SK-N-SH treated with all-trans-retinoic acid at 6 μM for 48 hours (cell line): ENCODE measurements around the gene NPAS3.

Experiments used
- ATAC-seq: fragments of 200-7000 bp; cut with Tn5 transposase; 3 replicates; pipeline ENCODE4 v1.9.1; 2020; ENCODE audit warnings: mild to moderate bottlenecking, moderate library complexity
- ARNTL ChIP-seq: fragments of 450-650 bp; formaldehyde crosslinking; IDR thresholded peaks from 2 replicates; pipeline ENCODE4 v1.5.0; 2020; ENCODE audit warnings: low read depth, mild to moderate bottlenecking, moderate library complexity, borderline replicate concordance
- BACH2 ChIP-seq: fragments of 250-450 bp; sonication (Bioruptor Pico); IDR thresholded peaks from 2 replicates; pipeline ENCODE4 v1.9.0; 2021; ENCODE audit warnings: mild to moderate bottlenecking, borderline replicate concordance
- CSDC2 ChIP-seq: fragments of 250-450 bp; sonication (Bioruptor Pico); IDR thresholded peaks from 2 replicates; pipeline ENCODE4 v1.5.0; 2020; ENCODE audit warnings: mild to moderate bottlenecking, moderate library complexity
- CSRNP3 ChIP-seq: fragments of 250-450 bp; sonication (Bioruptor Pico); IDR thresholded peaks from 2 replicates; pipeline ENCODE4 v1.5.1; 2021; ENCODE audit warnings: mild to moderate bottlenecking, moderate library complexity
- ESRRG ChIP-seq: fragments of 250-450 bp; sonication (Bioruptor Pico); IDR thresholded peaks from 2 replicates; pipeline ENCODE4 v1.6.1; 2021; ENCODE audit warnings: mild to moderate bottlenecking
- GLIS3 ChIP-seq: fragments of 250-450 bp; sonication (Bioruptor Pico); IDR thresholded peaks from 2 replicates; pipeline ENCODE4 v1.5.0; 2020; ENCODE audit warnings: mild to moderate bottlenecking, moderate library complexity
- ISL1 ChIP-seq: fragments of 250-450 bp; sonication (Bioruptor Pico); IDR thresholded peaks from 2 replicates; pipeline ENCODE4 v2.1.2; 2022; ENCODE audit warnings: mild to moderate bottlenecking, moderate library complexity
- OSR1 ChIP-seq: fragments of 250-450 bp; sonication (Bioruptor Pico); IDR thresholded peaks from 2 replicates; pipeline ENCODE4 v1.8.0; 2022; ENCODE audit warnings: moderate library complexity, mild to moderate bottlenecking, inconsistent platforms
- POU6F1 ChIP-seq: fragments of 250-450 bp; sonication (Bioruptor Pico); IDR thresholded peaks from 2 replicates; pipeline ENCODE4 v1.8.0; 2021; ENCODE audit warnings: low read depth, mild to moderate bottlenecking, moderate library complexity, borderline replicate concordance
- PPARA ChIP-seq: fragments of 250-450 bp; sonication (Bioruptor Pico); IDR thresholded peaks from 2 replicates; pipeline ENCODE4 v1.5.0; 2020; ENCODE audit warnings: mild to moderate bottlenecking, borderline replicate concordance
- RARB ChIP-seq: fragments of 250-450 bp; sonication (Bioruptor Pico); IDR thresholded peaks from 2 replicates; pipeline ENCODE4 v1.8.0; 2021; ENCODE audit warnings: mild to moderate bottlenecking, moderate library complexity
- SNAI2 ChIP-seq: fragments of 250-450 bp; sonication (Bioruptor Pico); IDR thresholded peaks from 2 replicates; pipeline ENCODE4 v1.5.0; 2020; ENCODE audit warnings: mild to moderate bottlenecking, moderate library complexity
- TCF4 ChIP-seq: fragments of 250-450 bp; sonication (Bioruptor Pico); IDR thresholded peaks from 2 replicates; pipeline ENCODE4 v1.8.0; 2021; ENCODE audit warnings: mild to moderate bottlenecking, moderate library complexity, borderline replicate concordance
- TOX ChIP-seq: fragments of 250-450 bp; sonication (Bioruptor Pico); IDR thresholded peaks from 2 replicates; pipeline ENCODE4 v1.8.0; 2021; ENCODE audit warnings: mild to moderate bottlenecking, moderate library complexity, borderline replicate concordance
- TSHZ2 ChIP-seq: fragments of 250-450 bp; sonication (Bioruptor Pico); IDR thresholded peaks from 2 replicates; pipeline ENCODE4 v1.5.0; 2020; ENCODE audit warnings: mild to moderate bottlenecking, moderate library complexity
- ZC3H10 ChIP-seq: fragments of 250-450 bp; sonication (Bioruptor Pico); IDR thresholded peaks from 2 replicates; pipeline ENCODE4 v1.5.1; 2021; ENCODE audit warnings: mild to moderate bottlenecking, moderate library complexity
- ZFP3 ChIP-seq: fragments of 250-450 bp; sonication (Bioruptor Pico); IDR thresholded peaks from 2 replicates; pipeline ENCODE4 v1.5.0; 2020; ENCODE audit warnings: mild to moderate bottlenecking, moderate library complexity
- ZFP30 ChIP-seq: fragments of 450-650 bp; formaldehyde crosslinking; IDR thresholded peaks from 2 replicates; pipeline ENCODE4 v1.5.0; 2022; ENCODE audit warnings: mild to moderate bottlenecking, moderate library complexity
- ZNF565 ChIP-seq: fragments of 450-650 bp; formaldehyde crosslinking; conservative IDR thresholded peaks from 2 replicates; pipeline ENCODE4 v1.5.0; 2020; ENCODE audit warnings: low read depth, mild to moderate bottlenecking, moderate library complexity
- ZNF70 ChIP-seq: fragments of 450-650 bp; formaldehyde crosslinking; IDR thresholded peaks from 2 replicates; pipeline ENCODE4 v1.5.0; 2020; ENCODE audit warnings: mild to moderate bottlenecking, moderate library complexity
- ZNF8 ChIP-seq: fragments of 450-650 bp; formaldehyde crosslinking; IDR thresholded peaks from 2 replicates; pipeline ENCODE4 v1.5.0; 2020; ENCODE audit warnings: mild to moderate bottlenecking, moderate library complexity
- TF ChIP-seq, protein P1 (sequence below): fragments of 250-450 bp; sonication (Bioruptor Pico); IDR thresholded peaks from 2 replicates; pipeline ENCODE4 v1.5.1; 2020; ENCODE audit warnings: low read depth, mild to moderate bottlenecking, moderate library complexity
- TF ChIP-seq, protein P2 (sequence below): fragments of 250-450 bp; sonication (Bioruptor Pico); IDR thresholded peaks from 2 replicates; pipeline ENCODE4 v1.8.0; 2020; ENCODE audit warnings: mild to moderate bottlenecking, moderate library complexity, borderline replicate concordance

Gene NPAS3

DNA sequence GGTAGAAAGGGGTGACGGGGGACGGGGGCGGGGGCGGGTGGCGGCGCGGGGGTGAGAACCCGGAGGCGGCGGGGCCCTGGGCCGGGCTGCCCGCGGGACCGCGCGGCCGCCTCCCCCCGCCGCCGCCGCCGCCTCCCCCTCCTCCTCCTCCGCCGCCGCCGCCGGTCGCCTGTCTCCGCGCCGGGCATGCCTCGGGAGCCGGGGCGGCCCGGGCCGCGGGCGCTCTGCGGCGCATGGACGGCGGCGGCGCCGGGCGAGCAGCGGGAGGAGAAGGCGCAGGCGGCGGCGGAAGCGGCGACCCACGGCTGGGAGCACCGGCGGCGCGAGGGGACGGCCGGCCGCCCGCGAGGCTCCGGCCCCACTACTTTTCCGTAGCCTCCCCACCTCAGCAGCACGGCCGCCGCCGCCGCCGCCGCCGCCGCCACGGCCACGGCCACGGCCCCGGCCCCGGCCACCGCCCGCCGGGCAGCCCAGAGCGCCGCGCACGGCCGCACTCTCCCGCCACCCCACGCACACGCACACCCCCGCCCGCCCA is at the start of gene NPAS3:
Gene NPAS3 (plus strand): TSS at position 161 of the 535 bp plus-strand sequence.
- no peak for ATAC-seq
- TF ChIP-seq ZNF565 (CRISPR knock-in tag) (no peak), TCF4 (CRISPR knock-in tag) (no peak), ZNF8 (CRISPR knock-in tag) (no peak), CSDC2 (CRISPR knock-in tag) (no peak), RARB (CRISPR knock-in tag) (no peak), ESRRG (CRISPR knock-in tag) (no peak), TOX (CRISPR knock-in tag) (no peak), SNAI2 (CRISPR knock-in tag) (no peak), BACH2 (CRISPR knock-in tag) (no peak), ARNTL (no peak), ZC3H10 (CRISPR knock-in tag) (no peak), ZFP30 (CRISPR knock-in tag) (no peak), POU6F1 (CRISPR knock-in tag) (no peak), ZFP3 (CRISPR knock-in tag) (no peak), ISL1 (CRISPR knock-in tag) (no peak), PPARA (no peak)
- TF ChIP-seq, protein P1, sequence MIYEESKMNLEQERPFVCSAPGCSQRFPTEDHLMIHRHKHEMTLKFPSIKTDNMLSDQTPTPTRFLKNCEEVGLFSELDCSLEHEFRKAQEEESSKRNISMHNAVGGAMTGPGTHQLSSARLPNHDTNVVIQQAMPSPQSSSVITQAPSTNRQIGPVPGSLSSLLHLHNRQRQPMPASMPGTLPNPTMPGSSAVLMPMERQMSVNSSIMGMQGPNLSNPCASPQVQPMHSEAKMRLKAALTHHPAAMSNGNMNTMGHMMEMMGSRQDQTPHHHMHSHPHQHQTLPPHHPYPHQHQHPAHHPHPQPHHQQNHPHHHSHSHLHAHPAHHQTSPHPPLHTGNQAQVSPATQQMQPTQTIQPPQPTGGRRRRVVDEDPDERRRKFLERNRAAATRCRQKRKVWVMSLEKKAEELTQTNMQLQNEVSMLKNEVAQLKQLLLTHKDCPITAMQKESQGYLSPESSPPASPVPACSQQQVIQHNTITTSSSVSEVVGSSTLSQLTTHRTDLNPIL (CRISPR knock-in tag): no peak
- TF ChIP-seq, protein P2, sequence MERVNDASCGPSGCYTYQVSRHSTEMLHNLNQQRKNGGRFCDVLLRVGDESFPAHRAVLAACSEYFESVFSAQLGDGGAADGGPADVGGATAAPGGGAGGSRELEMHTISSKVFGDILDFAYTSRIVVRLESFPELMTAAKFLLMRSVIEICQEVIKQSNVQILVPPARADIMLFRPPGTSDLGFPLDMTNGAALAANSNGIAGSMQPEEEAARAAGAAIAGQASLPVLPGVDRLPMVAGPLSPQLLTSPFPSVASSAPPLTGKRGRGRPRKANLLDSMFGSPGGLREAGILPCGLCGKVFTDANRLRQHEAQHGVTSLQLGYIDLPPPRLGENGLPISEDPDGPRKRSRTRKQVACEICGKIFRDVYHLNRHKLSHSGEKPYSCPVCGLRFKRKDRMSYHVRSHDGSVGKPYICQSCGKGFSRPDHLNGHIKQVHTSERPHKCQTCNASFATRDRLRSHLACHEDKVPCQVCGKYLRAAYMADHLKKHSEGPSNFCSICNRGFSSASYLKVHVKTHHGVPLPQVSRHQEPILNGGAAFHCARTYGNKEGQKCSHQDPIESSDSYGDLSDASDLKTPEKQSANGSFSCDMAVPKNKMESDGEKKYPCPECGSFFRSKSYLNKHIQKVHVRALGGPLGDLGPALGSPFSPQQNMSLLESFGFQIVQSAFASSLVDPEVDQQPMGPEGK (CRISPR knock-in tag): no peak
- TF ChIP-seq, all 23 proteins: peak for 0

DNA sequence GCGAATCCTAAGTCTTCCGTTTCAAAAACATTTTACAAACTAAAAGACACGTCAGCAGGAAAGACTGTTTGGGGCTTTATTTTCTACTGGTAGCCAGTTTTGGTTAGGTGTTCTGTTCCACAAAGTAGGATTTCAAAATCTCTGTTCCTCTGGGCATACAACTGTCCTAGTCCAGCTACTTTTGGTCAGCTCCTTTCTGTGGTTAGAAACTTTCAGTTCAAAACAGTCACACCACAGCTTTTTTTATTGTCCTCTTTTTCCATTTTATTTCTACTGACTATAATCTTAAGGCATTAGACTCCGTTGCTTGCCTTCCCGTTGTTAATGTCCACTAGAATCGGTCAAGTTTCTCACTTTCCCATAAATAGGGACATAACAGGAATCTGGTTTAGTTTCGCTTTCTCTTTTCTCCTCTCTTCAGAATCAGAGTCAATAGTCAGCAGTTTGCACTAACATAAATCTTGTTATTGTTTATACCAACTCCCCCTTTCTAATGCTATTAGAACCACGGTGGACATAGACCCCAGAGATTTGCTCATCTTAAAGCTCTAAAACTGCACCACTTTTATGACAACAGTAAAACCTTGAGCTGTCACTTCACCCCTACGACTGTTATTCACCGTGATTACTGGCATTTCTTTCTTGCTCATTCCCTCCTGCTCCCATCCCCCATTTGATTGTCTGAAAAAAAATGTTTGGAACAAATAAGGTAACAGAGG is 41.5 kb upstream of the NPAS3 start:
- TF ChIP-seq TOX (CRISPR knock-in tag) (no peak), GLIS3 (CRISPR knock-in tag) (no peak)
- peak; percentile 61 for ATAC-seq

DNA sequence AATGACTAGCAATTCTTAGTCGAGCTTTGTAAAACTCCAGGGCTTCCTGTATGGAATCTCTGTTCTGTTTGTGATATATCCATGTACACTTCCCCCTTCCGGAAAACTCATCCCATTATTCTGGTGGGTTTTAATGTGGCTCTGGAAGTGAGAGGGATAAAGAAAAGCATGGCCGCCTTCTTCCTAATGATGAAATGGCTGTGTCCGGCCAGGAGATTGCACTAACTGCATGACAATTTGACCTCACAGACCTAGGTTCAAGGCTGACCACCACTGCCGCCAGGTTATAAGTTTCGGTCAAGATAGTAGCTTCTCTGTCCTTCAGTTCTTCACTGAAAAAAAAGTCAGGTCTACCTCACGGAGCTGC is 41.0 kb upstream of the NPAS3 start:
- ATAC-seq: no peak
- TF ChIP-seq RARB (CRISPR knock-in tag) (no peak), PPARA (no peak), ESRRG (CRISPR knock-in tag) (no peak), ARNTL (no peak)

DNA sequence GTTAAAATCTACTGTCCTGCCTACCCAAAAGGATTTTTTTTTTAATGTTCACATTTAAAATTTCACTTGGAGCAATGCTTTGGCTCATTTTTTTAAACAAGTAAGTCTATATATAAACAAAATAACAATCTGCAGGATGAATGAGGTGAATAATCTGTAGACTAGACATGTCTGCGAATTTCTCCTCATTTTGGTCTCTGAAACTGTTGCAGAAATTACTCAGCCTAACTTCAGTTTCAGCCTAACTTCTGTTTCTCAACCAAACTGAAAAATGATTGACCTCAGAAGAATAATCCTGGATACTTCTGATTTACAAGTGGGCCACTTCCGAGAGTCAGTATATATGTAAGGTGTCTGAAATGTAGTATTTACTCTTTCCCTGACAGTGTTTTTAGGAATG is 39.8 kb upstream of the NPAS3 start:
- no peak for ATAC-seq
- no peak for TF ChIP-seq SNAI2 (CRISPR knock-in tag)
- TF ChIP-seq TOX (CRISPR knock-in tag): no peak
- TF ChIP-seq OSR1 (CRISPR knock-in tag): no peak
- TF ChIP-seq, protein P2 (CRISPR knock-in tag): no peak
- no peak for TF ChIP-seq TSHZ2 (CRISPR knock-in tag)
- TF ChIP-seq ZC3H10 (CRISPR knock-in tag): no peak
- no peak for TF ChIP-seq ARNTL
- TF ChIP-seq ZFP3 (CRISPR knock-in tag): no peak
- no peak for TF ChIP-seq ZNF70 (CRISPR knock-in tag)
- TF ChIP-seq, protein P1 (CRISPR knock-in tag): no peak
- TF ChIP-seq TCF4 (CRISPR knock-in tag): no peak
- TF ChIP-seq BACH2 (CRISPR knock-in tag): no peak
- no peak for TF ChIP-seq CSRNP3 (CRISPR knock-in tag)
